ENCODE results near the gene ACSM2B. TPM values are rescaled to one million over a fixed set of nuclear protein-coding genes. Genes with fewer than 3 reads are reported as not detected.

ACSM2B gene
- total RNA-seq, 1 experiment from 2014 or later: not detected

DNA sequence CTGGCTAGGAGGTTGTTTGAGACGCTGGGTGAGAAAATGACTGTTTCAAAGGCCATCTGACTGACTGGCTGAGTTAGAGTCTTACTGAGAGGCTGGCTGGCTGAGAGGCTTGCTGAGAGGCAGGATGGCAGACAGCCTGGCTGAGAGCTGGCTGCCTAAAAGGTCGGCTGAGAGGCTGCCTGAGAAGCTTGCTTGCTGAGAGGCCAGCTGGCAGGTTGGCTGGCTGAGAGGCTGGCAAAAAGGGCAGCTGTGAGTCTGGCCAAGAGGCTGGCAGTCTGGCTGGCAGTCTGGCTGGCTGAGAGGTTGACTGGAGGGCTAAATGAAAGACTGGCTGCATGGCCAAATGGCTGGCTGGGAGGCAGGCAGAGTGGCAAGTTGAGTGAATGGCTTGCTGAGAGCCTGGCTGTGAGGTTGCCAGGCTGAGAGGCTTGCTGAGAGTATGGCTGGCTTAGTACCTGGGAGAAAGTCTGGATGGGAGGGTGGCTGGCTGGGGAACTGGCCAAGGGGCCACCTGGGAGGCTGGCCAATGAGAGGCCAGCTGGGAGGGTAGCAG is 35.3 kb upstream of the ACSM2B start:
- intact Hi-C loops (cut with micrococcal nuclease; ENCODE audit: unreplicated experiment): no loop called here
- DNase-seq (ENCODE audit: low spot score): no peak
- Histone ChIP-seq H3K9me3 (ENCODE audit: low read depth, low read length, poor library complexity, severe bottlenecking) (no peaks in the 10 kb centered on the region), H3K36me3 (ENCODE audit: insufficient read depth, low read length, poor library complexity, severe bottlenecking) (no peaks in the 10 kb centered on the region), H3K4me1 (ENCODE audit: insufficient read depth, low read length, poor library complexity, severe bottlenecking) (no peaks in the 10 kb centered on the region), H3K4me3 (ENCODE audit: low read depth, low read length, poor library complexity, severe bottlenecking) (no peak overlapping the region), H3K27ac (ENCODE audit: low read depth, low read length, poor library complexity, severe bottlenecking) (no peak overlapping the region), H3K27me3 (replicated peaks; ENCODE audit: insufficient read depth, low read depth, low read length, poor library complexity) (peaks cover 4% of the 10 kb centered on the region)
- ChIA-PET CTCF (no interaction called here), POLR2A (ENCODE audit: low non-redundant PET) (no interaction called here)
- TF ChIP-seq, protein P1, sequence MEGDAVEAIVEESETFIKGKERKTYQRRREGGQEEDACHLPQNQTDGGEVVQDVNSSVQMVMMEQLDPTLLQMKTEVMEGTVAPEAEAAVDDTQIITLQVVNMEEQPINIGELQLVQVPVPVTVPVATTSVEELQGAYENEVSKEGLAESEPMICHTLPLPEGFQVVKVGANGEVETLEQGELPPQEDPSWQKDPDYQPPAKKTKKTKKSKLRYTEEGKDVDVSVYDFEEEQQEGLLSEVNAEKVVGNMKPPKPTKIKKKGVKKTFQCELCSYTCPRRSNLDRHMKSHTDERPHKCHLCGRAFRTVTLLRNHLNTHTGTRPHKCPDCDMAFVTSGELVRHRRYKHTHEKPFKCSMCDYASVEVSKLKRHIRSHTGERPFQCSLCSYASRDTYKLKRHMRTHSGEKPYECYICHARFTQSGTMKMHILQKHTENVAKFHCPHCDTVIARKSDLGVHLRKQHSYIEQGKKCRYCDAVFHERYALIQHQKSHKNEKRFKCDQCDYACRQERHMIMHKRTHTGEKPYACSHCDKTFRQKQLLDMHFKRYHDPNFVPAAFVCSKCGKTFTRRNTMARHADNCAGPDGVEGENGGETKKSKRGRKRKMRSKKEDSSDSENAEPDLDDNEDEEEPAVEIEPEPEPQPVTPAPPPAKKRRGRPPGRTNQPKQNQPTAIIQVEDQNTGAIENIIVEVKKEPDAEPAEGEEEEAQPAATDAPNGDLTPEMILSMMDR (conservative IDR thresholded peaks at IDR 0.05; ENCODE audit: low read depth, low read length): no peak
- no peak for TF ChIP-seq EZH2 (IDR thresholded peaks at IDR 0.05; ENCODE audit: borderline replicate concordance, low read depth, low read length, poor library complexity, severe bottlenecking)
- BruUV-seq (replicated peaks): no TSS peak

DNA sequence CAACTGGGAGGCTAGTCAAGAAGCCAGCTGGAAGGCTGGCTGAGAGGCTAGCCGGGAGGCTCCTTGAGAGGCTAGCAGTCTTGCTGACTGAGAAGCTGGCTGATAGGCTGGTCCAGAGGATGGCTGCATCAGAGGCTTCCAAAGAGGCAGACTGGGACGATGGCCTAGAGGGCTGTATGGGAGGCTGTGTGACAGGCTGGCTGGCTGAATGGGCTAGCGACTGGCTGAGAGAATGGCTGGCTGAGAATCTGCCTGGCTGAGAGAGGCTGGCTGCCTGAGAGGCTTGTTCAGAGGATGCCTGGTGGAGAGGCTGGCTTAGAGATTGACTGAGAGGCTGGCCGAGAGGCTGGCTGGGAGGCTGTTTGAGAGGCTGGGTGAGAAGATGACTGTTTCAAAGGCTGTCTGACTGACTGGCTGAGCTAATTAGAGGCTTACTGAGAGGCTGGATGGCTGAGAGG is 34.8 kb upstream of the ACSM2B start:
- TF ChIP-seq, protein P1 (conservative IDR thresholded peaks at IDR 0.05; ENCODE audit: low read depth, low read length): no peak
- no peak for TF ChIP-seq EZH2 (IDR thresholded peaks at IDR 0.05; ENCODE audit: borderline replicate concordance, low read depth, low read length, poor library complexity, severe bottlenecking)
- Histone ChIP-seq H3K27ac (ENCODE audit: low read depth, low read length, poor library complexity, severe bottlenecking) (no peak overlapping the region), H3K27me3 (replicated peaks; ENCODE audit: insufficient read depth, low read depth, low read length, poor library complexity) (peaks cover 4% of the 10 kb centered on the region), H3K9me3 (ENCODE audit: low read depth, low read length, poor library complexity, severe bottlenecking) (no peaks in the 10 kb centered on the region), H3K36me3 (ENCODE audit: insufficient read depth, low read length, poor library complexity, severe bottlenecking) (no peaks in the 10 kb centered on the region), H3K4me3 (ENCODE audit: low read depth, low read length, poor library complexity, severe bottlenecking) (no peak overlapping the region), H3K4me1 (ENCODE audit: insufficient read depth, low read length, poor library complexity, severe bottlenecking) (no peaks in the 10 kb centered on the region)
- intact Hi-C loops (cut with micrococcal nuclease; ENCODE audit: unreplicated experiment): no loop called here
- no TSS peak for BruUV-seq (replicated peaks)
- ChIA-PET CTCF (no interaction called here), POLR2A (ENCODE audit: low non-redundant PET) (no interaction called here)
- DNase-seq (ENCODE audit: low spot score): no peak

DNA sequence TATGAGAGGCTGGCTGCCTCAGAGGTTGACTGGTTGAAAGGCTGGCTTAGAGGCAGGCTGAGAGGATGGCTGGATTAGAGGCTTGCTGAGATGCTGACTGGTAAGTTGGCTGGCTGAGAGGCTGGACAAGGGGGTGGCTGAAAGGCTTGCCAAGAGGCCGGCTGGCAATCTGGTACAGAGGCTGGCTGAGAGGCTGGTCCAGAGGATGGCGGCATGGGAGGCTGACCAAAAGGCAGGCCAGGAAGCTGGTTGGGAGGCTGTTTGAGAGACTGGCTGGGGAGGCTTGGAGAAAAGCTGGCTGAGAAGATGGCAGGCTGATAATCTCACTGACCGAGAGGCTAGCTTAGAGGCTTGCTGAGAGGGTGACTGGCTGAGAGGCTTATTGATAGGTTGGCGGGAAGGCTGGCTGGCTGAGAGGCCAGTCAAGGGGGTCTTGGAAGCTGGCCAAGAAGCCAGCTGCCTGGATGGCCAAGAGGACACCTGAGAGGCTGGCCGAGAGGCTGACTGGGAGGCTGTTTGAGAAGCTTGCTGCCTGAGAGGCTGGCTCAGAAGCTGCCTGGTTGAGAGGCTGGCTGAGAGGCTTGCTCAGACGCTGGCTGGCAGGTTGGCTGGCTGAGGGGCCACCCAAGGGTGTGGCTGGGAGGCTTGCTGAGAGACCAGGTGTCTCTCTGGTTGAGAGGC is 34.2 kb upstream of the ACSM2B start:
- no peak for DNase-seq (ENCODE audit: low spot score)
- BruUV-seq (replicated peaks): no TSS peak
- peaks cover 4% of the 10 kb centered on the region for H3K27me3 ChIP-seq (replicated peaks; ENCODE audit: insufficient read depth, low read depth, low read length, poor library complexity)

More for the DNA sequence above, 34.2 kb upstream of the ACSM2B start:
- H3K4me3 ChIP-seq (ENCODE audit: low read depth, low read length, poor library complexity, severe bottlenecking): no peak overlapping the region
- H3K4me1 ChIP-seq (ENCODE audit: insufficient read depth, low read length, poor library complexity, severe bottlenecking): no peaks in the 10 kb centered on the region
- no peaks in the 10 kb centered on the region for H3K36me3 ChIP-seq (ENCODE audit: insufficient read depth, low read length, poor library complexity, severe bottlenecking)
- no peak for TF ChIP-seq EZH2 (IDR thresholded peaks at IDR 0.05; ENCODE audit: borderline replicate concordance, low read depth, low read length, poor library complexity, severe bottlenecking)
- TF ChIP-seq, protein P1 (conservative IDR thresholded peaks at IDR 0.05; ENCODE audit: low read depth, low read length): no peak
- no peak overlapping the region for H3K27ac ChIP-seq (ENCODE audit: low read depth, low read length, poor library complexity, severe bottlenecking)
- POLR2A ChIA-PET (ENCODE audit: low non-redundant PET): no interaction called here
- CTCF ChIA-PET: no interaction called here
- no peaks in the 10 kb centered on the region for H3K9me3 ChIP-seq (ENCODE audit: low read depth, low read length, poor library complexity, severe bottlenecking)
- intact Hi-C loops (cut with micrococcal nuclease; ENCODE audit: unreplicated experiment): no loop called here
